Neural cell (in vitro differentiated cells): ENCODE data around the gene ACTN1. TPM values are rescaled to one million over a fixed set of nuclear protein-coding genes. Genes with fewer than 3 reads are reported as not detected.

Source experiments
- H2AFZ ChIP-seq: fragments of 200-600, 300-800 bp; sonication (generic), shearing (Covaris generic); 2 replicates; pipeline ENCODE4 v1.6.0; 2014; ENCODE audit warnings: low read depth, mild to moderate bottlenecking, antibody characterized with exemption, low read length, moderate library complexity
- H3F3A ChIP-seq: fragments of 200-600 bp; shearing (Covaris generic); 2 replicates; pipeline ENCODE4 v1.6.1; 2016; ENCODE audit warnings: mild to moderate bottlenecking, moderate library complexity, mixed read lengths, antibody characterized with exemption, low read length; ENCODE audit not compliant: insufficient read depth, poor library complexity, severe bottlenecking
- H3K27ac ChIP-seq: fragments of 200-600, 300-800 bp; sonication (generic), shearing (Covaris generic); 2 replicates; pipeline ENCODE4 v1.5.1; 2014; ENCODE audit warnings: mild to moderate bottlenecking, low read length, moderate library complexity
- H3K27me3 ChIP-seq: fragments of 300-800, 200-600 bp; sonication (generic), shearing (Covaris generic); 2 replicates; pipeline ENCODE4 v1.6.0; 2014; ENCODE audit warnings: mild to moderate bottlenecking, low read depth, low read length, moderate library complexity; ENCODE audit not compliant: insufficient read depth
- H3K36me3 ChIP-seq: fragments of 300-800, 200-600 bp; sonication (generic), shearing (Covaris generic); 2 replicates; pipeline ENCODE4 v1.5.1; 2014; ENCODE audit warnings: mild to moderate bottlenecking, antibody characterized with exemption, low read length, moderate library complexity; ENCODE audit not compliant: insufficient read depth
- H3K4me2 ChIP-seq: fragments of 300-800, 200-600 bp; sonication (generic), shearing (Covaris generic); 2 replicates; pipeline ENCODE4 v1.6.0; 2014; ENCODE audit warnings: mild to moderate bottlenecking, low read length
- H3K4me3 ChIP-seq: fragments of 300-800, 200-600 bp; sonication (generic), shearing (Covaris generic); 2 replicates; pipeline ENCODE4 v1.5.1; 2014; ENCODE audit warnings: mild to moderate bottlenecking, low read length, moderate library complexity
- H3K79me2 ChIP-seq: fragments of 200-600 bp; shearing (Covaris generic); replicated peaks from 2 replicates; pipeline ENCODE4 v1.6.0; 2014; ENCODE audit warnings: mild to moderate bottlenecking, low read length, moderate library complexity; ENCODE audit not compliant: insufficient read depth
- H3K9ac ChIP-seq: fragments of 300-800, 200-600 bp; sonication (generic), shearing (Covaris generic); 2 replicates; pipeline ENCODE4 v1.6.1; 2016; ENCODE audit warnings: mild to moderate bottlenecking, low read length, mixed read lengths
- H3K9me2 ChIP-seq: fragments of 200-600 bp; shearing (Covaris generic); 2 replicates; pipeline ENCODE4 v1.6.1; 2016; ENCODE audit warnings: mild to moderate bottlenecking, low read length, mixed read lengths; ENCODE audit not compliant: insufficient read depth
- H3K9me3 ChIP-seq: fragments of 200-600, 300-800 bp; sonication (generic), shearing (Covaris generic); 2 replicates; pipeline ENCODE4 v1.6.1; 2016; ENCODE audit warnings: mild to moderate bottlenecking, mixed run types, low read length, moderate library complexity, mixed read lengths
- H4K20me1 ChIP-seq: fragments of 200-600 bp; shearing (Covaris generic); 2 replicates; pipeline ENCODE4 v1.6.1; 2016; ENCODE audit warnings: mild to moderate bottlenecking, mixed run types; ENCODE audit not compliant: insufficient read depth
- CTCF ChIP-seq: fragments of 450-650 bp; IDR thresholded peaks from 2 replicates; pipeline ENCODE4 v1.5.1; 2014; ENCODE audit warnings: antibody characterized with exemption, mild to moderate bottlenecking, moderate library complexity; ENCODE audit not compliant: poor library complexity, severe bottlenecking
- EP300 ChIP-seq: fragments of 450-650 bp; conservative IDR thresholded peaks from 2 replicates; pipeline ENCODE4 v1.6.1; 2014; ENCODE audit warnings: antibody characterized with exemption, mild to moderate bottlenecking, moderate library complexity; ENCODE audit not compliant: poor library complexity, severe bottlenecking
- EZH2 ChIP-seq: fragments of 200-600, 300-800 bp; shearing (Covaris generic), sonication (generic); IDR thresholded peaks from 2 replicates; pipeline ENCODE4 v1.6.1; 2014; ENCODE audit warnings: antibody characterized with exemption, low read length, borderline replicate concordance, mild to moderate bottlenecking; ENCODE audit not compliant: insufficient read depth, poor library complexity, severe bottlenecking
- MXI1 ChIP-seq: fragments of 450-650 bp; conservative IDR thresholded peaks from 2 replicates; pipeline ENCODE4 v1.6.1; 2014; ENCODE audit warnings: antibody characterized with exemption, mild to moderate bottlenecking; ENCODE audit not compliant: poor library complexity, severe bottlenecking
- POLR2AphosphoS5 ChIP-seq: IDR thresholded peaks from 2 replicates; pipeline ENCODE4 v1.6.1; 2012
- RAD21 ChIP-seq: fragments of 450-650 bp; conservative IDR thresholded peaks from 2 replicates; pipeline ENCODE4 v1.6.1; 2014; ENCODE audit warnings: antibody characterized with exemption, mild to moderate bottlenecking, moderate library complexity
- REST ChIP-seq: IDR thresholded peaks from 2 replicates; pipeline ENCODE4 v1.6.1; 2012; ENCODE audit warnings: borderline replicate concordance
- SMC3 ChIP-seq: fragments of 450-650 bp; conservative IDR thresholded peaks from 2 replicates; pipeline ENCODE4 v1.6.1; 2014; ENCODE audit warnings: antibody characterized with exemption, mild to moderate bottlenecking, moderate library complexity; ENCODE audit not compliant: poor library complexity
- TAF1 ChIP-seq: IDR thresholded peaks from 2 replicates; pipeline ENCODE4 v1.6.1; 2012; ENCODE audit warnings: low read depth
- polyA plus RNA-seq: library from polyadenylated mRNA; depleted of rRNA; stranded (reverse); fragments of >200 nt; gene quantifications from 2 replicates; pipeline ENCODE4 v1.2.3, GENCODE V29; 2014

Gene ACTN1
- polyA plus RNA-seq, 1 donor from 2014 or later, result 10.8 TPM

GRCh38 chr14:69002069-69002468, 23.0 kb upstream of the ACTN1 start:
- H3K27me3 ChIP-seq, result no peaks in the 10 kb centered on the region
- no peak overlapping the region for H2AFZ ChIP-seq

GRCh38 chr14:69001375-69001774, 22.3 kb upstream of the ACTN1 start:
- H3K9ac ChIP-seq, result no peak overlapping the region
- H4K20me1 ChIP-seq, result no peaks in the 10 kb centered on the region
- no peaks in the 10 kb centered on the region for H3K27me3 ChIP-seq
- no peaks in the 10 kb centered on the region for H3K9me3 ChIP-seq
- no peaks in the 10 kb centered on the region for H3F3A ChIP-seq
- H3K9me2 ChIP-seq, result no peaks in the 10 kb centered on the region
- no peak overlapping the region for H3K27ac ChIP-seq
- no peak overlapping the region for H3K4me3 ChIP-seq
- H3K79me2 ChIP-seq, result no peaks in the 10 kb centered on the region
- no peaks in the 10 kb centered on the region for H3K36me3 ChIP-seq
- no peak overlapping the region for H2AFZ ChIP-seq
- no peak overlapping the region for H3K4me2 ChIP-seq
- TF ChIP-seq EP300, result no peak
- TF ChIP-seq CTCF, result no peak
- TF ChIP-seq MXI1, result no peak
- no peak for TF ChIP-seq RAD21
- TF ChIP-seq TAF1, result no peak
- no peak for TF ChIP-seq EZH2
- TF ChIP-seq SMC3, result no peak
- no peak for TF ChIP-seq POLR2AphosphoS5

More at GRCh38 chr14:69002069-69002468, 23.0 kb upstream of the ACTN1 start:
- no peaks in the 10 kb centered on the region for H3F3A ChIP-seq
- H3K9me3 ChIP-seq, result no peaks in the 10 kb centered on the region
- H3K27ac ChIP-seq, result no peak overlapping the region
- H3K4me2 ChIP-seq, result no peak overlapping the region
- no peaks in the 10 kb centered on the region for H3K79me2 ChIP-seq
- no peaks in the 10 kb centered on the region for H3K36me3 ChIP-seq
- H3K9me2 ChIP-seq, result no peaks in the 10 kb centered on the region
- no peak overlapping the region for H3K9ac ChIP-seq
- H3K4me3 ChIP-seq, result no peak overlapping the region
- TF ChIP-seq SMC3, result no peak
- no peak for TF ChIP-seq REST
- no peak for TF ChIP-seq EZH2
- TF ChIP-seq RAD21, result no peak
- no peak for TF ChIP-seq POLR2AphosphoS5
- TF ChIP-seq EP300, result no peak
- TF ChIP-seq MXI1, result no peak
- TF ChIP-seq TAF1, result no peak
- TF ChIP-seq CTCF, result no peak
- H4K20me1 ChIP-seq, result no peaks in the 10 kb centered on the region
